SK-N-SH treated with all-trans-retinoic acid at 6 μM for 48 hours (cell line): Measurements from ENCODE around the gene EFL1.

Experiments
- ATAC-seq: fragments of 200-7000 bp; cut with Tn5 transposase; 3 replicates; pipeline ENCODE4 v1.9.1; 2020; ENCODE audit warnings: mild to moderate bottlenecking, moderate library complexity
- ARNTL ChIP-seq: fragments of 450-650 bp; formaldehyde crosslinking; IDR thresholded peaks from 2 replicates; pipeline ENCODE4 v1.5.0; 2020; ENCODE audit warnings: low read depth, mild to moderate bottlenecking, moderate library complexity, borderline replicate concordance
- BACH2 ChIP-seq: fragments of 250-450 bp; sonication (Bioruptor Pico); IDR thresholded peaks from 2 replicates; pipeline ENCODE4 v1.9.0; 2021; ENCODE audit warnings: mild to moderate bottlenecking, borderline replicate concordance
- CREB5 ChIP-seq: fragments of 250-450 bp; sonication (Bioruptor Pico); IDR thresholded peaks from 2 replicates; pipeline ENCODE4 v1.5.1; 2020; ENCODE audit warnings: low read depth, mild to moderate bottlenecking, moderate library complexity
- CSDC2 ChIP-seq: fragments of 250-450 bp; sonication (Bioruptor Pico); IDR thresholded peaks from 2 replicates; pipeline ENCODE4 v1.5.0; 2020; ENCODE audit warnings: mild to moderate bottlenecking, moderate library complexity
- CSRNP3 ChIP-seq: fragments of 250-450 bp; sonication (Bioruptor Pico); IDR thresholded peaks from 2 replicates; pipeline ENCODE4 v1.5.1; 2021; ENCODE audit warnings: mild to moderate bottlenecking, moderate library complexity
- ESRRG ChIP-seq: fragments of 250-450 bp; sonication (Bioruptor Pico); IDR thresholded peaks from 2 replicates; pipeline ENCODE4 v1.6.1; 2021; ENCODE audit warnings: mild to moderate bottlenecking
- GLIS3 ChIP-seq: fragments of 250-450 bp; sonication (Bioruptor Pico); IDR thresholded peaks from 2 replicates; pipeline ENCODE4 v1.5.0; 2020; ENCODE audit warnings: mild to moderate bottlenecking, moderate library complexity
- OSR1 ChIP-seq: fragments of 250-450 bp; sonication (Bioruptor Pico); IDR thresholded peaks from 2 replicates; pipeline ENCODE4 v1.8.0; 2022; ENCODE audit warnings: moderate library complexity, mild to moderate bottlenecking, inconsistent platforms
- PATZ1 ChIP-seq: fragments of 250-450 bp; sonication (Bioruptor Pico); IDR thresholded peaks from 2 replicates; pipeline ENCODE4 v1.8.0; 2020; ENCODE audit warnings: mild to moderate bottlenecking, moderate library complexity, borderline replicate concordance
- POU6F1 ChIP-seq: fragments of 250-450 bp; sonication (Bioruptor Pico); IDR thresholded peaks from 2 replicates; pipeline ENCODE4 v1.8.0; 2021; ENCODE audit warnings: low read depth, mild to moderate bottlenecking, moderate library complexity, borderline replicate concordance
- RARB ChIP-seq: fragments of 250-450 bp; sonication (Bioruptor Pico); IDR thresholded peaks from 2 replicates; pipeline ENCODE4 v1.8.0; 2021; ENCODE audit warnings: mild to moderate bottlenecking, moderate library complexity
- SNAI2 ChIP-seq: fragments of 250-450 bp; sonication (Bioruptor Pico); IDR thresholded peaks from 2 replicates; pipeline ENCODE4 v1.5.0; 2020; ENCODE audit warnings: mild to moderate bottlenecking, moderate library complexity
- TCF4 ChIP-seq: fragments of 250-450 bp; sonication (Bioruptor Pico); IDR thresholded peaks from 2 replicates; pipeline ENCODE4 v1.8.0; 2021; ENCODE audit warnings: mild to moderate bottlenecking, moderate library complexity, borderline replicate concordance
- TOX ChIP-seq: fragments of 250-450 bp; sonication (Bioruptor Pico); IDR thresholded peaks from 2 replicates; pipeline ENCODE4 v1.8.0; 2021; ENCODE audit warnings: mild to moderate bottlenecking, moderate library complexity, borderline replicate concordance
- TSHZ2 ChIP-seq: fragments of 250-450 bp; sonication (Bioruptor Pico); IDR thresholded peaks from 2 replicates; pipeline ENCODE4 v1.5.0; 2020; ENCODE audit warnings: mild to moderate bottlenecking, moderate library complexity
- ZC3H10 ChIP-seq: fragments of 250-450 bp; sonication (Bioruptor Pico); IDR thresholded peaks from 2 replicates; pipeline ENCODE4 v1.5.1; 2021; ENCODE audit warnings: mild to moderate bottlenecking, moderate library complexity
- ZFP3 ChIP-seq: fragments of 250-450 bp; sonication (Bioruptor Pico); IDR thresholded peaks from 2 replicates; pipeline ENCODE4 v1.5.0; 2020; ENCODE audit warnings: mild to moderate bottlenecking, moderate library complexity
- ZFP30 ChIP-seq: fragments of 450-650 bp; formaldehyde crosslinking; IDR thresholded peaks from 2 replicates; pipeline ENCODE4 v1.5.0; 2022; ENCODE audit warnings: mild to moderate bottlenecking, moderate library complexity
- ZNF565 ChIP-seq: fragments of 450-650 bp; formaldehyde crosslinking; conservative IDR thresholded peaks from 2 replicates; pipeline ENCODE4 v1.5.0; 2020; ENCODE audit warnings: low read depth, mild to moderate bottlenecking, moderate library complexity
- ZNF70 ChIP-seq: fragments of 450-650 bp; formaldehyde crosslinking; IDR thresholded peaks from 2 replicates; pipeline ENCODE4 v1.5.0; 2020; ENCODE audit warnings: mild to moderate bottlenecking, moderate library complexity
- ZNF8 ChIP-seq: fragments of 450-650 bp; formaldehyde crosslinking; IDR thresholded peaks from 2 replicates; pipeline ENCODE4 v1.5.0; 2020; ENCODE audit warnings: mild to moderate bottlenecking, moderate library complexity

Gene EFL1

GRCh38 chr15:82127581-82127980 lies 135.0 kb downstream of the EFL1 start:
- ATAC-seq: no peak
- TF ChIP-seq ZNF70: no peak

GRCh38 chr15:82126346-82126745 lies 136.2 kb downstream of the EFL1 start:
- no peak for ATAC-seq
- TF ChIP-seq CSRNP3 (CRISPR knock-in tag) (no peak), TOX (CRISPR knock-in tag) (no peak), POU6F1 (CRISPR knock-in tag) (no peak), ZNF70 (no peak), TSHZ2 (no peak), ZFP3 (CRISPR knock-in tag) (no peak), SNAI2 (CRISPR knock-in tag) (no peak), ESRRG (CRISPR knock-in tag) (no peak), OSR1 (no peak), RARB (CRISPR knock-in tag) (no peak), ARNTL (CRISPR knock-in tag) (no peak), ZC3H10 (CRISPR knock-in tag) (no peak), PATZ1 (no peak), ZNF565 (CRISPR knock-in tag) (no peak), GLIS3 (CRISPR knock-in tag) (no peak), ZFP30 (CRISPR knock-in tag) (no peak), TCF4 (no peak), CREB5 (CRISPR knock-in tag) (no peak)
- TF ChIP-seq, all 23 proteins: peak for 0

- ATAC-seq: no peak
- TF ChIP-seq ZC3H10 (CRISPR knock-in tag) (no peak), CREB5 (CRISPR knock-in tag) (no peak), ARNTL (CRISPR knock-in tag) (no peak), PATZ1 (no peak), TCF4 (no peak), GLIS3 (CRISPR knock-in tag) (no peak), ZFP3 (CRISPR knock-in tag) (no peak), ESRRG (CRISPR knock-in tag) (no peak), BACH2 (CRISPR knock-in tag) (no peak), CSDC2 (no peak), POU6F1 (CRISPR knock-in tag) (no peak), ZFP30 (CRISPR knock-in tag) (no peak), ZNF565 (CRISPR knock-in tag) (no peak), ZNF70 (no peak), TOX (CRISPR knock-in tag) (no peak), ZNF8 (CRISPR knock-in tag) (no peak)
Measured at GRCh38 chr15:82124331-82125263, 137.9 kb downstream of the EFL1 start.
